Panc1 (cell line): Measurements from ENCODE around the gene ZFP36L2. TPM values are rescaled to one million over a fixed set of nuclear protein-coding genes. Genes with fewer than 3 reads are reported as not detected.

ENCODE experiments used
- ATAC-seq: fragments of 200-7000 bp; cut with Tn5 transposase; 2 replicates; pipeline ENCODE4 v1.9.1; 2020; ENCODE audit warnings: mild to moderate bottlenecking, moderate library complexity
- BruUV-seq: library from RNA; stranded (reverse); fragments of 400-500 nt; replicated peaks from 2 replicates; lab custom pipeline; 2021; lab: Mats Ljungman, UMichigan
- CTCF ChIA-PET: fragments of 300-600 bp; sonication (Branson Sonifier 250); formaldehyde crosslinking; loops from one replicate; lab custom pipeline; 2022; ENCODE audit warnings: antibody characterized with exemption; lab: Charles Lee
- POLR2A ChIA-PET: fragments of 300-600 bp; sonication (Branson Sonifier 250); formaldehyde crosslinking; loops from one replicate; lab custom pipeline; 2022; ENCODE audit warnings: antibody characterized with exemption; lab: Charles Lee
- DNase-seq: peaks from one replicate; pipeline ENCODE4 v3.0.0-alpha.2; 2010; ENCODE audit warnings: low read depth, low spot score
- H3K27ac ChIP-seq: 2 replicates; pipeline ENCODE4 v1.5.1; 2011; ENCODE audit warnings: mild to moderate bottlenecking, low read length, inconsistent platforms
- H3K27me3 ChIP-seq: fragments of 200-500 bp; sonication (Bioruptor generic); 2 replicates; pipeline ENCODE4 v1.6.0; 2014; ENCODE audit warnings: low read length, inconsistent platforms; ENCODE audit not compliant: control insufficient read depth, insufficient read depth
- H3K36me3 ChIP-seq: fragments of 200-500 bp; sonication (Bioruptor generic); 2 replicates; pipeline ENCODE4 v1.5.1; 2014; ENCODE audit warnings: inconsistent platforms, mild to moderate bottlenecking, low read length, moderate library complexity; ENCODE audit not compliant: control insufficient read depth, insufficient read depth
- H3K4me1 ChIP-seq: 2 replicates; pipeline ENCODE4 v1.5.1; 2011; ENCODE audit warnings: inconsistent platforms, mild to moderate bottlenecking, low read length, moderate library complexity; ENCODE audit not compliant: control insufficient read depth, insufficient read depth
- H3K4me3 ChIP-seq, 2 experiments: 2 replicates each; pipeline ENCODE4 v1.5.1; 2011 to 2012; ENCODE audit warnings: low read depth in 2 of 2, low read length in 2 of 2, mild to moderate bottlenecking in 2 of 2, inconsistent platforms in 1 of 2, moderate library complexity in 1 of 2
- H3K9me3 ChIP-seq: fragments of 200-500 bp; sonication (Bioruptor generic); 2 replicates; pipeline ENCODE4 v1.5.1; 2014; ENCODE audit warnings: low read depth, mild to moderate bottlenecking, inconsistent platforms, low read length, moderate library complexity; ENCODE audit not compliant: control insufficient read depth, insufficient read depth
- CTCF ChIP-seq: fragments of 450-650 bp; IDR thresholded peaks from 2 replicates; pipeline ENCODE4 v1.5.1; 2017; ENCODE audit warnings: mild to moderate bottlenecking
- POLR2AphosphoS5 ChIP-seq: IDR thresholded peaks from 2 replicates; pipeline ENCODE4 v1.6.1; 2012; ENCODE audit warnings: mild to moderate bottlenecking, low read depth, low read length, moderate library complexity
- REST ChIP-seq, 2 experiments: IDR thresholded peaks; 2 replicates each; pipeline ENCODE4 v1.6.1; 2011 to 2012; ENCODE audit warnings: low read depth in 2 of 2, control low read depth in 1 of 2, low read length in 1 of 2, mild to moderate bottlenecking in 1 of 2, moderate library complexity in 1 of 2; ENCODE audit not compliant: insufficient read depth in 1 of 2
- SIN3A ChIP-seq: IDR thresholded peaks from 2 replicates; pipeline ENCODE4 v1.6.1; 2012; ENCODE audit warnings: low read depth, mild to moderate bottlenecking, low read length, moderate library complexity, borderline replicate concordance; ENCODE audit not compliant: insufficient read depth
- TCF7L2 ChIP-seq: IDR thresholded peaks from 2 replicates; pipeline ENCODE4 v1.6.1; 2011; ENCODE audit warnings: mild to moderate bottlenecking, low read depth, low read length, inconsistent platforms
- in situ Hi-C: cut with HindIII; loops from 2 replicates; pipeline ENCODE4 v1.10.0; 2016; ENCODE audit warnings: low sequenced_read_pairs, low pct_unique_long_range_greater_than_20kb
- intact Hi-C: fragments of 100-400 bp; cut with micrococcal nuclease; formaldehyde crosslinking; loops from one replicate; pipeline ENCODE4 v1.10.0; 2022; ENCODE audit not compliant: unreplicated experiment
- total RNA-seq: library from RNA; stranded (reverse); gene quantifications from one replicate; pipeline ENCODE4 v1.2.1, GENCODE V29; 2021; ENCODE audit not compliant: unreplicated experiment

Gene ZFP36L2
- total RNA-seq, 1 experiment from 2014 or later, result 46.3 TPM

- H3K4me3 ChIP-seq, result no peak overlapping the region
- H3K4me1 ChIP-seq, result no peaks in the 10 kb centered on the region
- BruUV-seq, result no TSS peak
- in situ Hi-C loops (no loop called here), intact Hi-C loops (no loop called here)
- H3K9me3 ChIP-seq, result no peaks in the 10 kb centered on the region
- no peak for TF ChIP-seq SIN3A
- TF ChIP-seq POLR2AphosphoS5, result no peak
- TF ChIP-seq CTCF, result no peak
- TF ChIP-seq REST (IDR thresholded peaks at IDR 0.05; ENCODE audit: insufficient read depth in 1 of 2, low read depth in 2 of 2, low read length in 1 of 2), result no peak
- TF ChIP-seq TCF7L2, result no peak
- no peak for ATAC-seq
- no peak for DNase-seq
- no peaks in the 10 kb centered on the region for H3K36me3 ChIP-seq
- ChIA-PET CTCF (no interaction called here), POLR2A (interaction anchor here (0.7 kb wide), 1 partner anchor 113 kb away, joined by 4 read pairs; no protein-coding TSS in a partner anchor)
- no peak overlapping the region for H3K27ac ChIP-seq
- H3K27me3 ChIP-seq, result no peaks in the 10 kb centered on the region
Observed at GRCh38 chr2:43206602-43207001, 19.8 kb downstream of the ZFP36L2 start.

- H3K27ac ChIP-seq, result no peak overlapping the region; the same call in 1 of the 2 replicates
- H3K27me3 ChIP-seq, result no peaks in the 10 kb centered on the region
- H3K9me3 ChIP-seq, result no peaks in the 10 kb centered on the region
- TF ChIP-seq CTCF, result no peak
- no peak for TF ChIP-seq POLR2AphosphoS5
- no peak for TF ChIP-seq REST (IDR thresholded peaks at IDR 0.05; ENCODE audit: insufficient read depth in 1 of 2, low read depth in 2 of 2, low read length in 1 of 2)
- no peak for TF ChIP-seq SIN3A
- TF ChIP-seq TCF7L2, result no peak
- H3K4me3 ChIP-seq, result no peak overlapping the region
- no peaks in the 10 kb centered on the region for H3K36me3 ChIP-seq
- ChIA-PET POLR2A (interaction anchor here (0.6 kb wide), 1 partner anchor 372 kb away, joined by 5 read pairs; no protein-coding TSS in a partner anchor), CTCF (no interaction called here)
- DNase-seq (no peak), ATAC-seq (no peak)
- no TSS peak for BruUV-seq
- intact Hi-C loops (no loop called here), in situ Hi-C loops (no loop called here)
- H3K4me1 ChIP-seq, result no peaks in the 10 kb centered on the region
Observed at GRCh38 chr2:43203373-43203772, 23.0 kb downstream of the ZFP36L2 start.
